SK-N-SH (cell line): ENCODE measurements around the gene FLCN. TPM values are rescaled to one million over a fixed set of nuclear protein-coding genes. Genes with fewer than 3 reads are reported as not detected.
A peak's percentile ranks its signal among the peaks of the same experiment; 100 is the strongest.

Experiments
- CTCF ChIA-PET: fragments of 300-600, 350-600 bp; formaldehyde crosslinking; extraction: SDS; loops from one replicate; lab custom pipeline; 2021; lab: Yijun Ruan, JAX
- POLR2A ChIA-PET: fragments of 350-600 bp; sonication (Branson Sonifier 250); formaldehyde crosslinking; extraction: SDS; loops from one replicate; lab custom pipeline; 2020; ENCODE audit warnings: antibody characterized with exemption, inconsistent platforms; lab: Yijun Ruan, JAX
- DNase-seq: peaks from one replicate; pipeline ENCODE4 v3.0.0; 2012
- H2AFZ ChIP-seq: fragments of 200-600 bp; sonication (generic); 2 replicates; pipeline ENCODE4 v1.8.1; 2016; ENCODE audit warnings: antibody characterized with exemption, mild to moderate bottlenecking, low read depth
- H3F3A ChIP-seq: fragments of 200-600 bp; sonication (generic); replicated peaks from 2 replicates; pipeline ENCODE3; 2016; ENCODE audit warnings: antibody characterized with exemption, mild to moderate bottlenecking; ENCODE audit not compliant: insufficient read depth
- H3K27ac ChIP-seq, 2 experiments: fragments of 200-500 bp in 1 of 2; fragments of 200-600 bp in 1 of 2; sonication (Bioruptor generic) in 1 of 2; sonication (generic), shearing (Covaris generic) in 1 of 2; 2 replicates each; pipeline versions ENCODE4 v1.5.1 to v1.6.1; 2014 to 2016; ENCODE audit warnings: low read depth in 2 of 2, inconsistent platforms in 1 of 2, low read length in 1 of 2, mild to moderate bottlenecking in 1 of 2, mixed read lengths in 1 of 2
- H3K27me3 ChIP-seq: fragments of 200-600 bp; sonication (generic), shearing (Covaris generic); 2 replicates; pipeline ENCODE4 v1.6.1; 2016; ENCODE audit warnings: mixed run types; ENCODE audit not compliant: insufficient read depth
- H3K36me3 ChIP-seq, 2 experiments: fragments of 200-500 bp in 1 of 2; fragments of 200-600 bp in 1 of 2; sonication (Bioruptor generic) in 1 of 2; sonication (generic) in 1 of 2; replicated peaks in 1 of 2; 2 replicates each; pipeline versions ENCODE3 to v1.5.1; 2014 to 2016; ENCODE audit warnings: low read length in 1 of 2, mild to moderate bottlenecking in 1 of 2; ENCODE audit not compliant: insufficient read depth in 2 of 2, control insufficient read depth in 1 of 2
- H3K4me1 ChIP-seq, 2 experiments: fragments of 200-500 bp in 1 of 2; fragments of 200-600 bp in 1 of 2; sonication (Bioruptor generic) in 1 of 2; sonication (generic), shearing (Covaris generic) in 1 of 2; 2 replicates each; pipeline versions ENCODE4 v1.5.1 to v1.6.1; 2014 to 2016; ENCODE audit warnings: low read depth in 1 of 2, low read length in 1 of 2, mixed run types in 1 of 2; ENCODE audit not compliant: insufficient read depth in 2 of 2, control insufficient read depth in 1 of 2
- H3K4me2 ChIP-seq: fragments of 200-600 bp; sonication (generic), shearing (Covaris generic); 2 replicates; pipeline ENCODE4 v1.6.1; 2017; ENCODE audit warnings: mixed run types
- H3K4me3 ChIP-seq, 2 experiments: fragments of 200-500 bp in 1 of 2; fragments of 200-600 bp in 1 of 2; sonication (Bioruptor generic) in 1 of 2; sonication (generic), shearing (Covaris generic) in 1 of 2; 2 replicates each; pipeline versions ENCODE4 v1.5.1 to v1.8.1; 2014 to 2016; ENCODE audit warnings: low read depth in 2 of 2, inconsistent platforms in 1 of 2, low read length in 1 of 2, mild to moderate bottlenecking in 1 of 2, mixed read lengths in 1 of 2, moderate library complexity in 1 of 2
- H3K79me2 ChIP-seq: fragments of 200-600 bp; sonication (generic); 2 replicates; pipeline ENCODE4 v1.8.1; 2017; ENCODE audit warnings: mild to moderate bottlenecking; ENCODE audit not compliant: insufficient read depth
- H3K9ac ChIP-seq: fragments of 200-600 bp; sonication (generic); 2 replicates; pipeline ENCODE4 v1.6.1; 2017; ENCODE audit warnings: mixed run types
- H3K9me2 ChIP-seq: fragments of 200-600 bp; sonication (generic); 2 replicates; pipeline ENCODE4 v1.6.1; 2017; ENCODE audit warnings: mixed run types
- H3K9me3 ChIP-seq: fragments of 200-600 bp; sonication (generic); 2 replicates; pipeline ENCODE4 v1.6.1; 2017; ENCODE audit warnings: mixed run types, mild to moderate bottlenecking, moderate library complexity
- H4K20me1 ChIP-seq: fragments of 200-600 bp; sonication (generic); 2 replicates; pipeline ENCODE4 v1.6.1; 2017; ENCODE audit warnings: mild to moderate bottlenecking, mixed run types; ENCODE audit not compliant: insufficient read depth
- CHD2 ChIP-seq: fragments of 150-350 bp; IDR thresholded peaks from 2 replicates; pipeline ENCODE4 v1.6.1; 2018; ENCODE audit warnings: low read length; ENCODE audit not compliant: partially characterized antibody
- ELF1 ChIP-seq: IDR thresholded peaks from 2 replicates; pipeline ENCODE4 v1.4.0; 2012
- EP300 ChIP-seq, 2 experiments: IDR thresholded peaks; 2 replicates each; pipeline versions ENCODE4 v1.4.0 to v1.6.1; 2012; ENCODE audit warnings: borderline replicate concordance in 1 of 2, low read depth in 1 of 2, low read length in 1 of 2
- EZH2phosphoT487 ChIP-seq: fragments of 200-600 bp; sonication (generic); IDR thresholded peaks from 2 replicates; pipeline ENCODE4 v1.6.1; 2017; ENCODE audit warnings: low read depth, mixed run types, mild to moderate bottlenecking, antibody characterized with exemption, moderate library complexity, borderline replicate concordance
- FOXJ3 ChIP-seq: sonication (generic); formaldehyde crosslinking; IDR thresholded peaks from 2 replicates; pipeline ENCODE4 v1.5.1; 2020; ENCODE audit warnings: mild to moderate bottlenecking, missing genetic modification reagents
- FOXM1 ChIP-seq: IDR thresholded peaks from 2 replicates; pipeline ENCODE4 v1.4.0; 2012; ENCODE audit warnings: low read depth, mild to moderate bottlenecking
- GABPA ChIP-seq: IDR thresholded peaks from 2 replicates; pipeline ENCODE4 v1.4.0; 2012; ENCODE audit warnings: low read depth, mild to moderate bottlenecking
- NFIC ChIP-seq: IDR thresholded peaks from 2 replicates; pipeline ENCODE4 v1.4.0; 2012; ENCODE audit warnings: borderline replicate concordance
- PBX3 ChIP-seq: IDR thresholded peaks from 2 replicates; pipeline ENCODE4; 2012
- POLR2AphosphoS5 ChIP-seq: IDR thresholded peaks from 2 replicates; pipeline ENCODE4 v1.6.1; 2012; ENCODE audit warnings: low read depth, low read length
- RAD21 ChIP-seq: IDR thresholded peaks from 2 replicates; pipeline ENCODE4 v1.6.1; 2012; ENCODE audit warnings: mild to moderate bottlenecking, low read length
- RFX5 ChIP-seq: IDR thresholded peaks from 2 replicates; pipeline ENCODE4 v1.6.1; 2012; ENCODE audit warnings: mild to moderate bottlenecking, improper control_type of control experiment, low read length
- RXRA ChIP-seq: IDR thresholded peaks from 2 replicates; pipeline ENCODE4 v1.4.0; 2012; ENCODE audit warnings: low read depth, mild to moderate bottlenecking, borderline replicate concordance
- TEAD4 ChIP-seq: IDR thresholded peaks from 2 replicates; pipeline ENCODE4 v1.4.0; 2012; ENCODE audit warnings: mild to moderate bottlenecking, borderline replicate concordance; ENCODE audit not compliant: insufficient read depth
- USF1 ChIP-seq: IDR thresholded peaks from 2 replicates; pipeline ENCODE4 v1.4.0; 2012; ENCODE audit warnings: low read depth, borderline replicate concordance
- YY1 ChIP-seq: IDR thresholded peaks from 2 replicates; pipeline ENCODE4 v1.4.0; 2012; ENCODE audit warnings: low read depth, mild to moderate bottlenecking
- ZBTB33 ChIP-seq: IDR thresholded peaks from 2 replicates; pipeline ENCODE4 v1.4.0; 2012; ENCODE audit warnings: low read depth, borderline replicate concordance
- WGBS: methylation state at CpG from one replicate; pipeline ENCODE4 v1.1.6; 2017; ENCODE audit warnings: low lambda C conversion rate; 5-methylcytosine and 5-hydroxymethylcytosine counted together
- polyA plus RNA-seq, 3 experiments: library from polyadenylated mRNA; depleted of rRNA; stranded (reverse); fragments of >200 nt; gene quantifications; 2 replicates each; pipeline ENCODE4 v1.2.3, GENCODE V29; 2012

The FLCN gene
- polyA plus RNA-seq, 1 of the 3 experiments (the other 2 are of a cell fraction) = 14.6 TPM

DNA sequence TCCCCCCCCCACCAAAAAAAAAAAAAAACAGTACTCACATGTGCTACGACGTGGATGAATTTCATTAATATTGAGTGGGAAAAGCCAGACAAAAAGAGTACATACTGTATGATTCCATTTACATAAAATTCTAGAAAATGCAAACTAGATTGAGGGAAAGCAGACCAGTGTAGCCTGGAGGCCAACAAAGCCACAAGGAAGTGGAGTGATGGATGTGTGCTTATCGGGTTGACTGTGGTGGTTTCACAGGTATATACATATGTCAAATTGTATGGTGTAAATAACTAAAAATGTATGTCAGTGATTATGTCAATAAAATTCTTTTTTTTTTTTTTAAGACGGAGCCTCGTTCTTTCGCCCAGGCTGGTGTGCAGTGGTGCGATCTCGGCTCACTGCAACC lies 29.0 kb downstream of the FLCN start:
- CTCF ChIA-PET = interaction anchor here (1.2 to 1.5 kb wide), 2 partner anchors 13 to 15 kb away, joined by 3 read pairs; no protein-coding TSS in a partner anchor
- Histone ChIP-seq H3K9ac (no peak overlapping the region), H2AFZ (no peak overlapping the region), H3K4me2 (no peak overlapping the region), H3F3A (peaks cover 21% of the 10 kb centered on the region), H3K27ac (no peak overlapping the region), H4K20me1 (no peaks in the 10 kb centered on the region), H3K4me3 (no peak overlapping the region), H3K9me3 (no peaks in the 10 kb centered on the region), H3K9me2 (no peaks in the 10 kb centered on the region), H3K79me2 (peaks cover 12% of the 10 kb centered on the region; the same call in 1 of the 2 replicates), H3K36me3 (peaks cover 3 to 6% of the 10 kb centered on the region in 2 experiments), H3K4me1 (peaks cover 20 to 29% of the 10 kb centered on the region in 2 experiments; a peak in 3 of 4 replicates), H3K27me3 (no peaks in the 10 kb centered on the region)
- POLR2A ChIA-PET = interaction anchor here (1.9 kb wide), 1 partner anchor 29 kb away, joined by 5 read pairs; the partner anchor contains the start of gene FLCN
- WGBS = 89% methylated on average over 8 of the region's 8 CpGs
- TF ChIP-seq ZBTB33 = no peak
- TF ChIP-seq FOXJ3 = no peak
- TF ChIP-seq EP300 (IDR thresholded peaks at IDR 0.05; ENCODE audit: borderline replicate concordance in 1 of 2, low read depth in 1 of 2, low read length in 1 of 2) = no peak
- no peak for TF ChIP-seq RAD21
- TF ChIP-seq USF1 = no peak
- no peak for DNase-seq

GRCh38 chr17:17206913-17207335 lies 30.0 kb downstream of the FLCN start:
- Histone ChIP-seq H3F3A (peaks cover 21% of the 10 kb centered on the region), H3K79me2 (peaks cover 12% of the 10 kb centered on the region; the same call in 1 of the 2 replicates), H3K27me3 (no peaks in the 10 kb centered on the region), H3K36me3 (peaks cover 0 to 2% of the 10 kb centered on the region in 2 experiments), H4K20me1 (no peaks in the 10 kb centered on the region), H3K4me2 (0 out of 2 replicates have a peak overlapping the region, but pooled peaks have one; percentile 99), H3K9me3 (no peaks in the 10 kb centered on the region), H3K27ac (no peak overlapping the region), H2AFZ (0 out of 2 replicates have a peak overlapping the region, but pooled peaks have one; percentile 35), H3K9me2 (no peaks in the 10 kb centered on the region), H3K9ac (no peak overlapping the region), H3K4me1 (peaks cover 20 to 29% of the 10 kb centered on the region in 2 experiments; a peak in 3 of 4 replicates), H3K4me3 (no peak overlapping the region)
- POLR2A ChIA-PET = interaction anchor here (1.9 kb wide), 1 partner anchor 30 kb away, joined by 5 read pairs; the partner anchor contains the start of gene FLCN
- WGBS = 90% methylated on average over 16 of the region's 16 CpGs
- no peak for DNase-seq
- CTCF ChIA-PET = interaction anchor here (0.7 to 1.5 kb wide), 3 partner anchors 14 to 65 kb away, joined by 3 to 4 read pairs (median 3); no protein-coding TSS in a partner anchor
- TF ChIP-seq CHD2 = no peak
- no peak for TF ChIP-seq EZH2phosphoT487
- no peak for TF ChIP-seq FOXM1
- no peak for TF ChIP-seq YY1
- no peak for TF ChIP-seq ZBTB33
- TF ChIP-seq ELF1 = no peak
- no peak for TF ChIP-seq POLR2AphosphoS5
- no peak for TF ChIP-seq TEAD4
- no peak for TF ChIP-seq RXRA
- no peak for TF ChIP-seq RFX5
- TF ChIP-seq PBX3 = no peak
- no peak for TF ChIP-seq GABPA
- no peak for TF ChIP-seq NFIC
